ENCODE measurements around the gene ZNHIT3.

The ZNHIT3 gene

GRCh38 chr17:36474571-36474970 is 11.9 kb upstream of the ZNHIT3 start:
- Histone ChIP-seq H3K9ac (ENCODE audit: low read length) (no peak overlapping the region), H2AFZ (ENCODE audit: low read length) (no peak overlapping the region), H3K27me3 (ENCODE audit: insufficient read depth, low read length) (peaks cover 12% of the 10 kb centered on the region), H3K36me3 (ENCODE audit: insufficient read depth, low read length) (no peaks in the 10 kb centered on the region; the same call in 1 of the 2 replicates), H3F3A (ENCODE audit: insufficient read depth, low read length) (no peaks in the 10 kb centered on the region), H3K9me3 (ENCODE audit: low read length) (0 out of 2 replicates have a peak, but pooled peaks cover 5% of the 10 kb centered on the region), H3K9me2 (ENCODE audit: low read depth, low read length) (no peaks in the 10 kb centered on the region), H3K4me1 (ENCODE audit: insufficient read depth, low read length, severe bottlenecking) (no peaks in the 10 kb centered on the region), H4K20me1 (ENCODE audit: insufficient read depth, low read length) (no peaks in the 10 kb centered on the region), H3K27ac (ENCODE audit: low read depth, low read length, poor library complexity, severe bottlenecking) (no peak overlapping the region), H3K4me3 (ENCODE audit: low read depth, low read length, poor library complexity, severe bottlenecking) (no peak overlapping the region), H3K79me2 (ENCODE audit: insufficient read depth, low read length) (no peaks in the 10 kb centered on the region), H3K4me2 (ENCODE audit: low read length) (no peak overlapping the region)
- TF ChIP-seq EZH2 (IDR thresholded peaks at IDR 0.05; ENCODE audit: borderline replicate concordance, low read length): no peak
- TF ChIP-seq CTCF (IDR thresholded peaks at IDR 0.05; ENCODE audit: low read length): no peak

GRCh38 chr17:36475346-36475970 is 11.0 kb upstream of the ZNHIT3 start:
- Histone ChIP-seq H3K36me3 (ENCODE audit: insufficient read depth, low read length) (no peaks in the 10 kb centered on the region; the same call in 1 of the 2 replicates), H3K9ac (ENCODE audit: low read length) (no peak overlapping the region), H3K9me3 (ENCODE audit: low read length) (0 out of 2 replicates have a peak, but pooled peaks cover 5% of the 10 kb centered on the region), H4K20me1 (ENCODE audit: insufficient read depth, low read length) (no peaks in the 10 kb centered on the region), H3K27me3 (ENCODE audit: insufficient read depth, low read length) (peaks cover 12% of the 10 kb centered on the region), H2AFZ (ENCODE audit: low read length) (no peak overlapping the region), H3K4me1 (ENCODE audit: insufficient read depth, low read length, severe bottlenecking) (no peaks in the 10 kb centered on the region), H3K4me3 (ENCODE audit: low read depth, low read length, poor library complexity, severe bottlenecking) (no peak overlapping the region), H3K27ac (ENCODE audit: low read depth, low read length, poor library complexity, severe bottlenecking) (no peak overlapping the region), H3F3A (ENCODE audit: insufficient read depth, low read length) (no peaks in the 10 kb centered on the region), H3K79me2 (ENCODE audit: insufficient read depth, low read length) (no peaks in the 10 kb centered on the region), H3K4me2 (ENCODE audit: low read length) (no peak overlapping the region), H3K9me2 (ENCODE audit: low read depth, low read length) (no peaks in the 10 kb centered on the region)
- no peak for TF ChIP-seq CTCF (IDR thresholded peaks at IDR 0.05; ENCODE audit: low read length)
- no peak for TF ChIP-seq EZH2 (IDR thresholded peaks at IDR 0.05; ENCODE audit: borderline replicate concordance, low read length)

GRCh38 chr17:36481829-36482228 is 4.7 kb upstream of the ZNHIT3 start:
- Histone ChIP-seq H3K4me3 (ENCODE audit: low read depth, low read length, poor library complexity, severe bottlenecking) (no peak overlapping the region), H3K4me2 (ENCODE audit: low read length) (no peak overlapping the region), H2AFZ (ENCODE audit: low read length) (no peak overlapping the region), H3K9me3 (ENCODE audit: low read length) (0 out of 2 replicates have a peak, but pooled peaks cover 5% of the 10 kb centered on the region), H3K27ac (ENCODE audit: low read depth, low read length, poor library complexity, severe bottlenecking) (no peak overlapping the region), H4K20me1 (ENCODE audit: insufficient read depth, low read length) (no peaks in the 10 kb centered on the region), H3F3A (ENCODE audit: insufficient read depth, low read length) (no peaks in the 10 kb centered on the region), H3K27me3 (ENCODE audit: insufficient read depth, low read length) (peaks cover 5% of the 10 kb centered on the region; the same call in 1 of the 2 replicates), H3K9me2 (ENCODE audit: low read depth, low read length) (no peaks in the 10 kb centered on the region), H3K4me1 (ENCODE audit: insufficient read depth, low read length, severe bottlenecking) (peaks cover 15% of the 10 kb centered on the region), H3K79me2 (ENCODE audit: insufficient read depth, low read length) (no peaks in the 10 kb centered on the region), H3K9ac (ENCODE audit: low read length) (no peak overlapping the region), H3K36me3 (ENCODE audit: insufficient read depth, low read length) (no peaks in the 10 kb centered on the region)
- no peak for TF ChIP-seq CTCF (IDR thresholded peaks at IDR 0.05; ENCODE audit: low read length)
- TF ChIP-seq EZH2 (IDR thresholded peaks at IDR 0.05; ENCODE audit: borderline replicate concordance, low read length): no peak
